ENCODE measurements around the gene LBHD2. TPM values are rescaled to one million over a fixed set of nuclear protein-coding genes. Genes with fewer than 3 reads are reported as not detected.
A peak's percentile ranks its signal among the peaks of the same experiment; 100 is the strongest.
"Not testable (repeated sequence)": the region's sequence is repeated elsewhere in the genome, so short reads cannot be mapped to it uniquely, and the experiment has no call there.

Gene LBHD2
- polyA plus RNA-seq, 3 donors from 2014 or later, result not detected

DNA sequence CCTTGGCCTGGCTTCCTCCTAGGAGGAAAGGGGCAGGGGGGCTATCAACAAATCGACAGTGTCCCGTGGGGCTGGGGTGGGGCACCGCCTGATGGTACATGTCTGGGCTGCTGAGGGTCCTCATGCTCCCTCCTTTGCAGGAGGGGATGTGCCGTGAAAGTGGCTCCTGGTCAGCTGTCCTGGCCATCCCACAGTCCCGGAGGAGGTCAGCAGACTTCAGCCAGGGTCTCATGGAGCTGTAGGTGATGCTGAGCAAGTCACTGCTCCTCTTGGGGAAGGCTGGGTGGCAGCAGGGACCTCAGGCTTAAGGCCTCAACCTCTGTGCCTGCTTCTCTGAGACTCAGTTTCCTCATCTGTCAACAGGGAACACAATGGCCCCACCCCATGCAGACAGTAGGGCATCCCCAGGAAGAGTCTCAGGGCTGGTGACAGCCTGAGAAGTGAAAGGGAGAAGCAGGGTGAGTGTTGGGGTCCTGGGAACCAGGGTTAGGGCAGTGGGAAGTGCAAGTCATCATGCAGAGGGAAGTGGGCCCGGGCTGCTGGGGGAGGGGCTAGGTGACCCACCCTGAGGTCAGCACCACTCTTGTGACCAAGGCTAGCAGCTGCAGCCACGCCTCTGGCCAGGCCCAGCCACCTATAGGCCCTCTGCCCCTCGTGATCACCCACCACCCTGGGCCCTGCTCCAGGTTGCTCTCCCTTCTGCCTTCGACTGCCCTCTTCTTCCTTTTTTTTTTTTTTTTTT, 34.8 kb downstream of the LBHD2 start:
- no peak for DNase-seq
- Mint-ChIP-seq H3K36me3 (no peaks in the 10 kb centered on the region), H3K4me1 (peaks cover 3 to 6% of the 10 kb centered on the region in 2 donors), H3K9me3 (no peaks in the 10 kb centered on the region), H3K27ac (no peak overlapping the region), H3K4me3 (no peak overlapping the region), H3K27me3 (ENCODE audit: low read depth in 3 of 3) (peaks cover 4 to 5% (median 5%) of the 10 kb centered on the region in 3 donors)

DNA sequence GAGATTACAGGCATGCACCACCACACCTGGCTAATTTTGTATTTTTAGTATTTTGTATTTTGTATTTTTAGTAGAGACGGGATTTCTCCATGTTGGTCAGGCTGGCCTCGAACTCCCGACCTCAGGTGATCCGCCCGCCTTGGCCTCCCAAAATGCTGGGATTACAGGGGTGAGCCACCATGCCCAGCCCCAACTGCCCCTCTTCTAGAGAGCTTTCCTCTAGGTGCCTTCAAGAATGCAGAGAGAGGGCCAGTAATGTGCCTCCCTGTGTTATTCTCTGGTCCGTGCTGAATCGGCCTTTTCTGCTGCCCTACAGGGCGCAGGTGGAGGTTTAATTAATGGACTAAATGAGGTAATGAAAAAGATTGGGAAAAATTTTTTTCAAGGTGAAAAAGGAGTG, 35.5 kb downstream of the LBHD2 start:
- not testable (repeated sequence) for H3K9me3 Mint-ChIP-seq; H3K27me3 Mint-ChIP-seq (ENCODE audit: low read depth in 3 of 3); H3K4me1 Mint-ChIP-seq; H3K4me3 Mint-ChIP-seq; DNase-seq; H3K27ac Mint-ChIP-seq; H3K36me3 Mint-ChIP-seq

DNA sequence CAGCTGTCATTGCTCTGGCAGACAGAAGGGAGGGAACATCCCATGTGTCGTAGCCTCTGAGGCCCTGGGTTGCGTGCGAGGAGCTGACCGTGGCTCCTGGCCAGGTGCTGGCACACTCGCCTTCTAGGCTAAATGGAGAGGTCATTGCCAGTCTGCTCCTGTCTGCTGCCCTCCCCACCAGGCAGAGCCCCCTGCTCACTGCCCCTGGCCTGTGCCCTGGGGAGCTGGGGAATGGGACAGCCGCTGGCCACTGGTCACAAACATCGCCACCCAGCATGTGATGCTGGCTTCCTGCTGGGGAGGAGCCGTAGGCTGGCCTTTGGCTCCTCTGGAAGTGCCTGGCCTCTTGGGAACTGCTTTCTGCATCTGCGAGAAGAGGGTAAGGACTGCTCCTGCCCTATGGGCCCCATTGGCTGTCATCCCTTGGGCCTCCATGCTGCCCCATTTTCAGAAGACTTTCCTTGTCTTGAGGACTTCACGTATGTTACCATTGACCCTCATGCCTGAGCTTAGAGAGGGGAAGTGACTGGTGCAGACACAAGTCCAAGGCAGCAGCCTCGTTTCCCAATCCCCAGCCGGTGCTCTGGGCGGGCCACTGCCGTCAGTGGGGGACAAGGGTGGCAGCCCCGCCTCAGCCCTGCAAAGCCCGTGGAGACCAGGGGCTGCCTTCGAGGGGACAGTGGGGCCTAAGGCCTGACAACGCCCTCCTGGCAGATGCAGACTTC, 37.3 kb downstream of the LBHD2 start:
- no peak overlapping the region for H3K4me3 Mint-ChIP-seq
- no peaks in the 10 kb centered on the region for H3K4me1 Mint-ChIP-seq
- peaks cover 0 to 12% (median 5%) of the 10 kb centered on the region in 3 donors for H3K27me3 Mint-ChIP-seq (ENCODE audit: low read depth in 3 of 3)
- no peaks in the 10 kb centered on the region for H3K36me3 Mint-ChIP-seq
- no peak overlapping the region for H3K27ac Mint-ChIP-seq
- no peaks in the 10 kb centered on the region for H3K9me3 Mint-ChIP-seq
- DNase-seq, result no peak

DNA sequence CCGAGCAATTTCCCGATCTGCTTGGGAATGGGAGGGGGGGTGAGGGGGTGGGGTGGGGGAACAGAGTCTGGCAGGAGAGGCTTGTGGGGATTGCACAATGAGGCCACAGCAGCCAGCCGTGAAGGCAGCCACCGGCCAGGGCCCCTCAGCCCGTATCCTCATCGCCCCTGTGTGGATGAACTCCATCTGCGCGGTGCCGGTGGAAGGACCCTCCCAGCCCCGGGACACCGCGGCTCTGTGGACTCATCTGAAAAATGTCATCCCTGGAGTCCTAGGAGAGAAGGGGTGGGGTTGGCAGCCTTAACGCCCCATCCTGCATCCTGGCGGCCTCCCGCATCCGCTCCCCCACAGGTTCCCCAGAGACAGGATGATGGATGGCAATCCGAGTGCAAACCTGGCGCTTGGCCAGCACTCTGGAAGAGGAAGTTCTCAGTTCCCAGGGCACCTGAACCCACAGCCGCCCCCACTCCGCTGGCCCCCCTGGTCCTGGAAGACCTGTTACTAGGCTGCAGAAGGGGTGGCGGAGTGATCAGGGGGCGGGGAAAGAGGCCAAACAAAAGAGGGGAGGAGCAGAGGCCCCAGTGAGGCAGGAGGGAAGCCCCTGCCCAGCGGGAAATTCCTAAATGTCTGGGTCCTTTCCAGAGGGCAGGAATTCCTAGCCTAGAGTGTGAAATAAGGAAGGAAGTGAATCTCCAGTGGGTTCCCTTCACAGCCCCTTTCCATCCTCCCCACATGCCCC, 38.0 kb downstream of the LBHD2 start:
- Mint-ChIP-seq H3K27ac (no peak overlapping the region), H3K27me3 (ENCODE audit: low read depth in 3 of 3) (peaks cover 0 to 12% (median 5%) of the 10 kb centered on the region in 3 donors), H3K4me1 (no peaks in the 10 kb centered on the region), H3K9me3 (no peaks in the 10 kb centered on the region), H3K4me3 (no peak overlapping the region), H3K36me3 (no peaks in the 10 kb centered on the region)
- no peak for DNase-seq

DNA sequence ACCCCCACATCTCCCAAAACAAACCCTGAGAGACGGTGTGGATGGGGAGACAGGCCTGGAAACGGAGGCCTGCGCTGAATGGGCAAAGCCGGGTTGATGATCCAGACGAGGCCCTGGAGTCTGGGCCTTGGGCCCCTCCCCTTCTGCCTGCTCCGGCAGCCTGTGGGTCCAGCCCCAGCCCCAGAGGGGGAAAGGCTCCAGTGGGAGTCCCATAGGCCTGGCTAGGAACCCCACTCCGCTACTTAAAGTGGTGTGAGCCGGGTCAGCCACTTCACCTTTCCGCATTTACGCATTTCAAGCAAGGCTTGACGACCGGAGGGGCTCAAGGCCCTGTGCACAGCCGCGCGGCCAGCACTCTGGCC, 38.6 kb downstream of the LBHD2 start:
- Mint-ChIP-seq H3K9me3 (no peaks in the 10 kb centered on the region), H3K36me3 (no peaks in the 10 kb centered on the region), H3K4me3 (no peak overlapping the region), H3K27me3 (ENCODE audit: low read depth in 3 of 3) (peaks cover 0 to 12% (median 5%) of the 10 kb centered on the region in 3 donors), H3K27ac (no peak overlapping the region), H3K4me1 (no peaks in the 10 kb centered on the region)
- DNase-seq, result no peak

DNA sequence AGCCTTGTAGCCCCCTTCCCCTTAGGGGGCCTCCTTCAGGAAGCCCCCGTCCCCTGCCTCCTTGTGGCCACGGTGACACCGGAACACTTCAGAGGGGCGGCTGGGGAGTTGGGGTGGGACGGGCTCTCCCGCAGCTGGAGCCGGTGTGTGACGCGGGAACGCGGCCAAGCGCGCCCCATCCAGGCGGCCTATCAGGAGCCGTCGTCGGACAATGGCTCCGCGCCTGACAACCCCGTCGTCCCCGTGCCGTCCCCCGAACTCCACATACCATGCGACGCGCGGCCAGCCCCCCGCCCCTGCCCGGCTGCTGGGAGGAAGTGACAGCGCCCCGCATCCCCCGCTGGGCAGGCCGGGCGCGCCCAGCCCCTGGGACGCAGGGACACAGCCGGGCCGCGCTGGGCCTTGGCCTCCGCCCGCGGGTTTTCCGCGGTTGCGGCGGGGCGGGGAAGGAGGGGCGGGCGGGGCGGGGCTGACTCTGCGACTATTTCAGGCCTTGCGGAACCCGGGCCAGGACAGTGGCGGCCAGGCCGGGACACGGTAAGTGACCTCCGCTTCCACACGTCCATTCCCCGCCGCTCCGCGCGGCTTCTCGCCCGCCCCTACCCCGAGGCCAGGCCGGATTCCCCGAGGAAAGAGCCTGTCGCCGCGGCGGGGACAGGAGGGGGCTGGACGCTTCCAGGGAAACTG, 39.1 kb downstream of the LBHD2 start, which contains the start of gene TNFAIP2:
TNFAIP2 (plus strand) TSS at position 515 of the 687 bp plus-strand sequence. CDS start 2,997 bp downstream, outside the sequence.
- Mint-ChIP-seq H3K4me3 (peak within 1 kb of the TSS in 1 of 5 donors; percentile 17), H3K27ac (no peak within 1 kb of the TSS)

DNA sequence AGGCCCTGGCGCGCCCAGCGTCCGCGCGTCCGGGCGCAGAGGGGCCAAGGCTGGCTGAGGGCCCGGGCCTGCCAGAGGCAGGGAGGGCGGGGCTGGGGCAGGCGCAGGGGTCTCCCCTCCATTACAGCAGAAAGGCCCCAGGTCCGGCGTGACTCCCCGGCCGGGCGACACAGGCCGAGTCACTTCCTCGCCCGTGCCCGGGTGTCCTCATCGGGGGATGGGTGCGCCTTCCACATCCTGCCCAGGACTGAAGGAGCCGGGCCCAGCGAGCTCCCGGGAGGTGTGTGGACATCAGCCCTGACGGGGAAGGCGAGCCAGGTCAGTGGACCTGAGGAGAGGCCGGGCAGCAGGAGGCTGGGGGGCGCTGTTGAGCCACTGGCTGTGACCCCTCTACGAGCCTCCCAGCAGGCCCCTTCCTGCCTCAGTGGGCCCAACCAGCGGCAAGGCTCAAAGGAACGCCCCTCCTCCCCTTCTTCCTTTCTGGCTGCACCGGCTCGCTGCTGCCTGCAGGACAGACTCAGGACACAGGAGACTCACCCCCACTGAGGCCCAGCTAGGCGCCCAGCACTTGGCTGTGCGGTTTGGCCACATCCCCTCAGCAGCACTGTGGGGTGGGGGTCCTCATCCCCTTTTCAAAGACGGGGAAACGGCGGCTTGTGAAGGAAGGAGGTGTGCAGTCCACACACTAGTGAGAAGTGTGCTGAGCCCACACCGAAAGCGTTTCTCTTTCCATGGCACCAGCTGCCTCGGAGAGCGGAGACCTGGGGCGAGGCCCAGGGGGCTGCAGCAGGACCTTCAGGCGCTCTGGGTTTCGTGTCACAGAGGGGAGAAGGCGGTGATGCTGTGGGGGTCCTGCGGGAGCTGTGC, 39.9 kb downstream of the LBHD2 start:
- Mint-ChIP-seq H3K4me3 (peak overlapping the region in 1 of 5 donors; percentile 17), H3K27me3 (ENCODE audit: low read depth in 3 of 3) (peaks cover 0 to 12% (median 5%) of the 10 kb centered on the region in 3 donors), H3K9me3 (no peaks in the 10 kb centered on the region), H3K36me3 (no peaks in the 10 kb centered on the region), H3K4me1 (no peaks in the 10 kb centered on the region), H3K27ac (no peak overlapping the region)
- DNase-seq, result no peak

More for the DNA sequence above, 39.1 kb downstream of the LBHD2 start, which contains the start of gene TNFAIP2:
- Mint-ChIP-seq H3K9me3 (no peaks in the 10 kb centered on the region), H3K27me3 (ENCODE audit: low read depth in 3 of 3) (peaks cover 0 to 12% (median 5%) of the 10 kb centered on the region in 3 donors), H3K36me3 (no peaks in the 10 kb centered on the region), H3K4me1 (no peaks in the 10 kb centered on the region)
- DNase-seq, result no peak

DNA sequence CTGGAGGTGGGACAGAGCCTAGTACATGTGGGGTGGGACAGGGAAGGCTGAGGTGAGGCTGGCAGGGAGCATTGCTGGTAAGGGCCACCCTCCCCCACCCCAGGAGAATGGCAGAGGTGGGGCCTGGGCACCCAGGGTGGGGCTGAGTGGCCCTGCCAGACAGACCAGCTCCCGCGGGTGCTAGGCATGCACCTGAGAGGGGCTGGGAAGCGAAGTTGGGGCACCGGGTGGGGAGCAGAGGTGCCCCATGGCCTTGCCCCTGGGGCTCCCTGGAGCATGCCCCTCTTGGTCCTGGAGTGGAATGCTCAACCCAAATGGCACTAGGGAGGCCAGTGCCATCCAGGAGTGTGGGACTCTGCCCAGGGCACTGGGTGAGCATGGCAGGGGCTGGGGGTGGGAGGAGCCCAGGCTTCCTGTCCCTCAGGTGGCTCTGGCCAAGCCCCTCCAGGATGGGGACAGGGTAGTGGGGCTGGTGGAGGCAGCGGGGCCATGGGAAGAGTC, 40.5 kb downstream of the LBHD2 start:
- Mint-ChIP-seq H3K27ac (no peak overlapping the region), H3K36me3 (no peaks in the 10 kb centered on the region), H3K4me1 (no peaks in the 10 kb centered on the region), H3K9me3 (no peaks in the 10 kb centered on the region), H3K4me3 (no peak overlapping the region), H3K27me3 (ENCODE audit: low read depth in 3 of 3) (peaks cover 0 to 12% (median 5%) of the 10 kb centered on the region in 3 donors)
- no peak for DNase-seq

DNA sequence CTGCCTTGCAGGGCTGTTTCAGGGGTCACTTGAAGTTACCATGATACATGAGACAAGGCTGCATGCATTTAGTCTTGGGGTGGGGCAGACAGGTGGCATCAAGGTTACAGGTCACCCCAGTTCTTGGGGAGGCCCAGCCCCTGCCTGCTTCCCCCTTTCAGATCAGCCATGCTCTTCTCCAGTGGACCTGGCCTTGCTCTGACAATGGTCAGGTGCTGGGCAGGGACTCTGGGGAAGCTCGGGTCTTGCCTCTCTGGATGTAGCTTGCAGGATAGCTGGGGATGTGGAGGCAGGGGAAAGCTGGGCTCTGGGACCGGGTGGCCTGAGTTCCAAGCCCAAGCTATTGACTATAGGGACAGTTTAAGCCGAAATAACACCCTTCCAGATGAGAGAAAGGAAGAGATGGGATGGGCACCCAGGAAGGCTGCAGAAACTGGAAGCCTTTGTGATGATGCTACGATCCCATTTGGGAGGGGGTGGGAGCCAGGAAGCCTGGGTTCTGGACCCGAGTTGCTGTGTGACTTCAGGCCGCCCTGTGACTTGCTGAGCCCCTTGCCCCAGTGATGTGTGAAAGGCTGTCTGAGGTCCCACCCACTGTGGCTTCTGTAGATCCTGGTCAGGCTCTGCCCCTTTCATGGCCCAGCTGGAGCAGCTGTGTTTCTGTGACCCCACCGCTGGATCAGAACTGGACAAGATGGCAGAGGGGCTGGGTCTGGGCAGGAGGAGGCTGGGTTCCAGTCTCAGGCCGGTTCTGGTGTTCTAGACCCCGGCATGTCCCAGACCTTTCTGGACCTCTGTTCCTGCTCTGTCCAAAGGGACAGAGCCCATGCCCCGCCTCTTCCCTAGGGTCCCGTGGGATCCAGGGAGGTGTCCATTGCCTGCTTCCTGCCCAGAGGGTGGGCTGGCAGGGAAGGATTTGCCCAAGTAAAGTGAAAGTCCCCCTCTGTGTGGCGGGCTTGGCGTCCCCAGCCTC, 41.4 kb downstream of the LBHD2 start:
- DNase-seq, result no peak
- H3K4me1 Mint-ChIP-seq, result no peaks in the 10 kb centered on the region
- H3K36me3 Mint-ChIP-seq, result no peaks in the 10 kb centered on the region
- H3K4me3 Mint-ChIP-seq, result no peak overlapping the region
- H3K27ac Mint-ChIP-seq, result no peak overlapping the region
- peaks cover 0 to 15% (median 0%) of the 10 kb centered on the region in 3 donors for H3K27me3 Mint-ChIP-seq (ENCODE audit: low read depth in 3 of 3)
- H3K9me3 Mint-ChIP-seq, result no peaks in the 10 kb centered on the region

DNA sequence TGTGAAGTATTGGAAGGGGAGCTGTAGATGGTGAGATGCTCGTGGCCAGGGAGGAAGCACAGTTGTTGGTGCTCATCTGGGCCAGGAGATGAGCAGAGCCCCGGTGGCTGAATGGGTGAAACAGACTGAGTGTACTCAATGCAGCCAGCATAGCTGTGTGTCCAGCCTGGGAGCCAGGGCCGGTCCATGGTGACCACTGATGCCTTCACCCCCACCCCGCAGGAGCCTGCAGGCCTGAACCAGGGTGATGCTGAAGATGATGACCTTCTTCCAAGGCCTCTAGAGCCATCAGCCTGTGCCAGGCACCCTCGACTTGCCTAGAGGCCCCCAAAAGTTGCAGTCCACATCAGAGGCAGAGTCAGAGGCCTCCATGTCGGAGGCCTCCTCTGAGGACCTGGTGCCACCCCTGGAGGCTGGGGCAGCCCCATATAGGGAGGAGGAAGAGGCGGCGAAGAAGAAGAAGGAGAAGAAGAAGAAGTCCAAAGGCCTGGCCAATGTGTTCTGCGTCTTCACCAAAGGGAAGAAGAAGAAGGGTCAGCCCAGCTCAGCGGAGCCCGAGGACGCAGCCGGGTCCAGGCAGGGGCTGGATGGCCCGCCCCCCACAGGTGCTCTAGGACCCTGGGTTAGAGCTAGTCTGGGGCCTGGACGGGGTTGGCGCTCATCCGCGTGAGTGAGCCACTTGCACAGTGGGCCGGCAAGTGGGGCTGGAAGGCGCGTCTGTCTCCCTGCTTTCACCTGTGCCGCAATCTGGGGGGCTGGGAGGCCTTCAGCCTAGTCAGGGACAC, 42.3 kb downstream of the LBHD2 start:
- Mint-ChIP-seq H3K4me1 (no peaks in the 10 kb centered on the region), H3K4me3 (no peak overlapping the region), H3K9me3 (no peaks in the 10 kb centered on the region), H3K27me3 (ENCODE audit: low read depth in 3 of 3) (peaks cover 0 to 15% (median 0%) of the 10 kb centered on the region in 3 donors), H3K27ac (no peak overlapping the region), H3K36me3 (no peaks in the 10 kb centered on the region)
- no peak for DNase-seq

DNA sequence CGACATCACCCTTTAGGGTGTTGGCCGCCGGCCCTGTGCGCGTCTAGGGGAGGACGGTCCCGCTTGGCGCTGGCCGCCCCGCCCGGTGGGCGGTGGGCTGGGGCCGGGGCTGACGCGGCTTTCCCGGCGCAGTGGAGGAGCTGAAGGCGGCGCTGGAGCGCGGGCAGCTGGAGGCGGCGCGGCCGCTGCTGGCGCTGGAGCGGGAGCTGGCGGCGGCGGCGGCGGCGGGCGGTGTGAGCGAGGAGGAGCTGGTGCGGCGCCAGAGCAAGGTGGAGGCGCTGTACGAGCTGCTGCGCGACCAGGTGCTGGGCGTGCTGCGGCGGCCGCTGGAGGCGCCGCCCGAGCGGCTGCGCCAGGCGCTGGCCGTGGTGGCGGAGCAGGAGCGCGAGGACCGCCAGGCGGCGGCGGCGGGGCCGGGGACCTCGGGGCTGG, 42.9 kb downstream of the LBHD2 start:
- no peak overlapping the region for H3K27ac Mint-ChIP-seq
- H3K36me3 Mint-ChIP-seq, result no peaks in the 10 kb centered on the region

More for the DNA sequence above, 42.9 kb downstream of the LBHD2 start:
- H3K27me3 Mint-ChIP-seq (ENCODE audit: low read depth in 3 of 3), result peaks cover 0 to 13% (median 0%) of the 10 kb centered on the region in 3 donors
- no peak for DNase-seq
- H3K4me1 Mint-ChIP-seq, result no peaks in the 10 kb centered on the region
- H3K4me3 Mint-ChIP-seq, result no peak overlapping the region
- no peaks in the 10 kb centered on the region for H3K9me3 Mint-ChIP-seq

Data from immature natural killer cell (primary cell).